HEK293 (cell line): Measurements from ENCODE around the gene TSPAN1.

Experiments used
- CTCF ChIA-PET: fragments of 350-600 bp; formaldehyde crosslinking; extraction: SDS; loops from one replicate; lab custom pipeline; 2021; ENCODE audit warnings: antibody characterized with exemption; lab: Yijun Ruan, JAX
- POLR2A ChIA-PET: fragments of 300-600 bp; formaldehyde crosslinking; extraction: SDS; loops from one replicate; lab custom pipeline; 2020; ENCODE audit warnings: antibody characterized with exemption, inconsistent platforms; lab: Yijun Ruan, JAX
- H3K27ac ChIP-seq: fragments of 200-500 bp; sonication (Bioruptor generic); 2 replicates; pipeline ENCODE4 v1.5.1; 2014; ENCODE audit warnings: low read depth, low read length, control low read depth, inconsistent platforms; ENCODE audit errors: extremely low read depth
- H3K36me3 ChIP-seq, 2 experiments: fragments of 200-500 bp in 1 of 2; sonication (Bioruptor generic) in 1 of 2; 1 replicate in 1 of 2; 2 replicates in 1 of 2; pipeline ENCODE4 v1.5.1; 2014 to 2017; ENCODE audit warnings: inconsistent platforms in 2 of 2, low read length in 2 of 2; ENCODE audit not compliant: control insufficient read depth in 2 of 2, insufficient read depth in 1 of 2
- H3K4me1 ChIP-seq: fragments of 200-500 bp; sonication (Bioruptor generic); 2 replicates; pipeline ENCODE4 v1.5.1; 2014; ENCODE audit warnings: mild to moderate bottlenecking, low read length, inconsistent platforms; ENCODE audit not compliant: control insufficient read depth, insufficient read depth
- H3K4me3 ChIP-seq: 2 replicates; pipeline ENCODE4 v1.5.1; 2011; ENCODE audit warnings: low read depth, mild to moderate bottlenecking, control low read depth, low read length, moderate library complexity
- H3K9me3 ChIP-seq: fragments of 200-500 bp; sonication (Bioruptor generic); 2 replicates; pipeline ENCODE4 v1.5.1; 2014; ENCODE audit warnings: low read depth, low read length, inconsistent platforms; ENCODE audit not compliant: control insufficient read depth, insufficient read depth
- MYNN ChIP-seq: fragments of 450-650 bp; formaldehyde crosslinking; IDR thresholded peaks from 2 replicates; pipeline ENCODE4 v1.5.1; 2016; ENCODE audit warnings: missing biosample characterization, missing genetic modification characterization, borderline replicate concordance
- ZBTB20 ChIP-seq: fragments of 450-650 bp; formaldehyde crosslinking; IDR thresholded peaks from 2 replicates; pipeline ENCODE4 v1.5.1; 2016; ENCODE audit warnings: missing biosample characterization, missing genetic modification characterization
- ZNF121 ChIP-seq: fragments of 450-650 bp; formaldehyde crosslinking; IDR thresholded peaks from 2 replicates; pipeline ENCODE4 v1.5.1; 2016; ENCODE audit warnings: missing biosample characterization, missing genetic modification characterization
- ZNF132 ChIP-seq: fragments of 450-650 bp; formaldehyde crosslinking; IDR thresholded peaks from 2 replicates; pipeline ENCODE4 v1.5.1; 2017; ENCODE audit warnings: missing biosample characterization, missing genetic modification characterization, borderline replicate concordance
- ZNF19 ChIP-seq: fragments of 450-650 bp; formaldehyde crosslinking; IDR thresholded peaks from 2 replicates; pipeline ENCODE4; 2016; ENCODE audit warnings: missing biosample characterization, missing genetic modification characterization, low read depth
- ZNF221 ChIP-seq: fragments of 450-650 bp; formaldehyde crosslinking; IDR thresholded peaks from 2 replicates; pipeline ENCODE4 v1.5.1; 2017; ENCODE audit warnings: missing biosample characterization, missing genetic modification characterization, borderline replicate concordance
- ZNF335 ChIP-seq: fragments of 450-650 bp; formaldehyde crosslinking; conservative IDR thresholded peaks from 2 replicates; pipeline ENCODE4 v1.5.1; 2016; ENCODE audit warnings: missing biosample characterization, missing genetic modification characterization
- ZNF433 ChIP-seq: fragments of 450-650 bp; formaldehyde crosslinking; IDR thresholded peaks from 2 replicates; pipeline ENCODE4 v1.5.1; 2016; ENCODE audit warnings: missing biosample characterization, missing genetic modification characterization, low read depth
- ZSCAN4 ChIP-seq: fragments of 450-650 bp; formaldehyde crosslinking; IDR thresholded peaks from 2 replicates; pipeline ENCODE4 v1.5.1; 2017; ENCODE audit warnings: missing biosample characterization, missing genetic modification characterization
- TF ChIP-seq, protein P1 (sequence below): fragments of 450-650 bp; formaldehyde crosslinking; conservative IDR thresholded peaks from 2 replicates; pipeline ENCODE4 v1.5.1; 2016; ENCODE audit warnings: low read depth, missing biosample characterization, missing genetic modification characterization

Gene TSPAN1

DNA sequence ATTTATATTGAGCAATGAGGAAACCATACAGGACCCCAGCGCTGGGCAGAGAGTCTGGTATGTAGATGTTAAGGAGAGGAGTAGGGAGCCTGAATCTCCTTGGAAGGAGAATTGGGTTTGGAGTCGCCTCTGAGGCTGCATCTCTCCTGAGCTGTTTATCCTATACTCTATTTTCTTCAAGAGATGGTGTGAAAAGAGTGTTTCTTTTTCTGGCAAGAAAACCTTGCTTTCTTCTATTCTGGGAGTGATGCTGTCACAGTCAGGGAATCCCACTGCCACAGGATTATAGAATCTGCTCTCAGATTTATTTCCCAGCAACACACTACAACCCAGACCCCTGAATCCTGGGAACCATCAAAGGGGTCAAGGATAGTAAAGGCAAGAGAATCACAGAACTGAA lies 31.5 kb downstream of the TSPAN1 start (continued):
- TF ChIP-seq, protein P1, sequence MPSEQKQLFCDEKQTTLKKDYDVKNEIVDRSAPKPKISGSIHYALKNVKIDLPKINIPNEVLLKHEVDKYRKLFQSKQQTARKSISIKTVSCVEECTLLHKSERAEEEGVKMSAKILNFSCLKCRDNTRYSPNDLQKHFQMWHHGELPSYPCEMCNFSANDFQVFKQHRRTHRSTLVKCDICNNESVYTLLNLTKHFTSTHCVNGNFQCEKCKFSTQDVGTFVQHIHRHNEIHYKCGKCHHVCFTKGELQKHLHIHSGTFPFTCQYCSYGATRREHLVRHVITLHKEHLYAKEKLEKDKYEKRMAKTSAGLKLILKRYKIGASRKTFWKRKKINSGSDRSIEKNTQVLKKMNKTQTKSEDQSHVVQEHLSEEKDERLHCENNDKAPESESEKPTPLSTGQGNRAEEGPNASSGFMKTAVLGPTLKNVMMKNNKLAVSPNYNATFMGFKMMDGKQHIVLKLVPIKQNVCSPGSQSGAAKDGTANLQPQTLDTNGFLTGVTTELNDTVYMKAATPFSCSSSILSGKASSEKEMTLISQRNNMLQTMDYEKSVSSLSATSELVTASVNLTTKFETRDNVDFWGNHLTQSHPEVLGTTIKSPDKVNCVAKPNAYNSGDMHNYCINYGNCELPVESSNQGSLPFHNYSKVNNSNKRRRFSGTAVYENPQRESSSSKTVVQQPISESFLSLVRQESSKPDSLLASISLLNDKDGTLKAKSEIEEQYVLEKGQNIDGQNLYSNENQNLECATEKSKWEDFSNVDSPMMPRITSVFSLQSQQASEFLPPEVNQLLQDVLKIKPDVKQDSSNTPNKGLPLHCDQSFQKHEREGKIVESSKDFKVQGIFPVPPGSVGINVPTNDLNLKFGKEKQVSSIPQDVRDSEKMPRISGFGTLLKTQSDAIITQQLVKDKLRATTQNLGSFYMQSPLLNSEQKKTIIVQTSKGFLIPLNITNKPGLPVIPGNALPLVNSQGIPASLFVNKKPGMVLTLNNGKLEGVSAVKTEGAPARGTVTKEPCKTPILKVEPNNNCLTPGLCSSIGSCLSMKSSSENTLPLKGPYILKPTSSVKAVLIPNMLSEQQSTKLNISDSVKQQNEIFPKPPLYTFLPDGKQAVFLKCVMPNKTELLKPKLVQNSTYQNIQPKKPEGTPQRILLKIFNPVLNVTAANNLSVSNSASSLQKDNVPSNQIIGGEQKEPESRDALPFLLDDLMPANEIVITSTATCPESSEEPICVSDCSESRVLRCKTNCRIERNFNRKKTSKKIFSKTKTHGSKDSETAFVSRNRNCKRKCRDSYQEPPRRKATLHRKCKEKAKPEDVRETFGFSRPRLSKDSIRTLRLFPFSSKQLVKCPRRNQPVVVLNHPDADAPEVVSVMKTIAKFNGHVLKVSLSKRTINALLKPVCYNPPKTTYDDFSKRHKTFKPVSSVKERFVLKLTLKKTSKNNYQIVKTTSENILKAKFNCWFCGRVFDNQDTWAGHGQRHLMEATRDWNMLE (tag by site-specific recombination), result no peak

DNA sequence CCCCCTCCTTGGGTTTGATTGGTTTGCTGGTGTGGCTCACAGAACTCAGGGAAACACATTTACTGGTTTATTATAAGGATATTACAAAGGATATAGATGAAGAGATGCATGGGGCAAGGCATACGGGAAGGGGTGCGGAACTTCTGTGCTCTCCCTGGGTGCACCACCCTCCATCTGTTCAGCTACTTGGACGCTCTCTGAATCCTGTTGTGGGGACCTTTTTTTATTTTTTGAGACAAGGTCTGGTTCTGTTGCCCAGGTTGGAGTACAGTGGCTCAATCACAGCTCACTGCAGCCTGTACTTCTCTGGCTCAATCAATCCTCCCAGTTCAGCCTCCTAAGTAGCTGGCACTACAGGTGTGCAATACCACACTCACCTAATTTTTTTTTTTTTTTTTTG lies 35.7 kb downstream of the TSPAN1 start:
- POLR2A ChIA-PET, result no interaction called here
- TF ChIP-seq ZNF19 (tag by site-specific recombination) (no peak), ZNF433 (tag by site-specific recombination) (no peak), ZNF132 (tag by site-specific recombination) (no peak), ZNF335 (tag by site-specific recombination) (no peak)
- TF ChIP-seq, all 188 proteins: peak for 0
- CTCF ChIA-PET, result interaction anchor here (1.0 to 1.4 kb wide), 2 partner anchors 10 to 13 kb away, joined by 3 to 14 read pairs; no protein-coding TSS in a partner anchor

GRCh38 chr1:46211051-46211450 lies 36.2 kb downstream of the TSPAN1 start:
- H3K4me3 ChIP-seq, result no peak overlapping the region
- CTCF ChIA-PET, result interaction anchor here (1.9 kb wide), 1 partner anchor 12 kb away, joined by 15 read pairs; no protein-coding TSS in a partner anchor
- no peaks in the 10 kb centered on the region for H3K4me1 ChIP-seq
- peaks cover 0 to 8% of the 10 kb centered on the region in 2 experiments; a peak in 2 of 3 replicates for H3K36me3 ChIP-seq
- no peaks in the 10 kb centered on the region for H3K9me3 ChIP-seq
- POLR2A ChIA-PET, result no interaction called here
- no peak overlapping the region for H3K27ac ChIP-seq
- TF ChIP-seq MYNN (no peak), ZSCAN4 (tag by site-specific recombination) (peak; percentile 29; the same call in 1 of the 2 replicates)

More for the DNA sequence above, 35.7 kb downstream of the TSPAN1 start:
- Histone ChIP-seq H3K9me3 (no peaks in the 10 kb centered on the region), H3K27ac (no peak overlapping the region), H3K4me1 (no peaks in the 10 kb centered on the region), H3K4me3 (no peak overlapping the region), H3K36me3 (peaks cover 0 to 8% of the 10 kb centered on the region in 2 experiments; a peak in 2 of 3 replicates)

DNA sequence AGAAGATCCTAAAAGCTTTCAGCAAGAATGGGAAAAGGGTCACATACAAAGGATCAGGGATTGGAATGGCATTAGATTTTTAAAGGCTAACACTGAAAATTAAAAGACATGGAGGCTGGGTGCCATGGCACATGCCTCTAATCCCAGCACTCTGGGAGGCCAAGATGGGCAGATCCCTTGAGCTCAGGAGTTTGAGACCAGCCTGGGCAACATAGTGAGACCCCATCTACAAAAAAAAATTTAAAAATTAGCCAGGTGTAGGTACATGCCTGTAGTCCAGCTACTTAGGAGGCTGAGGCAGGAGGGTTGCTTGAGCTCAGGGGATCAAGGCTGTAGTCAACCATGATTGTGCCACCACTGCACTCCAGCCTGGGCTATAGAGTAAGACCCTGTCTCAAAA lies 40.6 kb downstream of the TSPAN1 start:
- ChIA-PET POLR2A (no interaction called here), CTCF (no interaction called here)
- Histone ChIP-seq H3K4me1 (no peaks in the 10 kb centered on the region), H3K4me3 (no peak overlapping the region), H3K27ac (no peak overlapping the region), H3K9me3 (no peaks in the 10 kb centered on the region), H3K36me3 (peaks cover 0 to 6% of the 10 kb centered on the region in 2 experiments; a peak in 1 of 3 replicates)
- no peak for TF ChIP-seq ZNF221 (tag by site-specific recombination)
- peak; percentile 85 for TF ChIP-seq ZNF121 (tag by site-specific recombination)
- no peak for TF ChIP-seq ZBTB20 (tag by site-specific recombination)
